ENCODE data around the gene DDX3X. TPM values are rescaled to one million over a fixed set of nuclear protein-coding genes. Genes with fewer than 3 reads are reported as not detected.
"Not testable (repeated sequence)": the region's sequence is repeated elsewhere in the genome, so short reads cannot be mapped to it uniquely, and the experiment has no call there.

The DDX3X gene
- total RNA-seq, 3 donors from 2014 or later: 208 to 256 (median 250) TPM

- ATAC-seq (no peak), DNase-seq (no peak)
- H3K4me1 ChIP-seq (ENCODE audit: low read depth): no peaks in the 10 kb centered on the region
- intact Hi-C loops (cut with DNase I, micrococcal nuclease): no loop called here
- no peaks in the 10 kb centered on the region for H3K9me3 ChIP-seq
- H3K36me3 ChIP-seq (ENCODE audit: low read depth): no peaks in the 10 kb centered on the region
- TF ChIP-seq CTCF (IDR thresholded peaks at IDR 0.05): no peak
- no peak overlapping the region for H3K4me3 ChIP-seq
These were observed 74.6 kb downstream of the DDX3X start for GRCh38 chrX:41408576-41408975.

- Histone ChIP-seq H3K4me3 (no peak overlapping the region), H3K36me3 (ENCODE audit: low read depth) (no peaks in the 10 kb centered on the region), H3K4me1 (ENCODE audit: low read depth) (no peaks in the 10 kb centered on the region), H3K9me3 (no peaks in the 10 kb centered on the region)
- intact Hi-C loops (cut with DNase I, micrococcal nuclease): no loop called here
- TF ChIP-seq CTCF (IDR thresholded peaks at IDR 0.05): no peak
- ATAC-seq: no peak
- no peak for DNase-seq
These were observed 75.0 kb downstream of the DDX3X start for GRCh38 chrX:41409006-41409405.

- H3K36me3 ChIP-seq (ENCODE audit: low read depth); H3K4me3 ChIP-seq; H3K4me1 ChIP-seq (ENCODE audit: low read depth); DNase-seq; H3K9me3 ChIP-seq; intact Hi-C loops (cut with DNase I, micrococcal nuclease); ATAC-seq: not testable (repeated sequence)
These were observed 77.3 kb downstream of the DDX3X start for GRCh38 chrX:41411222-41411621.

GRCh38 chrX:41412261-41413081 is 78.5 kb downstream of the DDX3X start:
- DNase-seq (peak; percentile 63 to 86 (median 66)), ATAC-seq (peak; percentile 99)
- TF ChIP-seq CTCF (IDR thresholded peaks at IDR 0.05): no peak
- Histone ChIP-seq H3K4me1 (ENCODE audit: low read depth) (no peaks in the 10 kb centered on the region), H3K36me3 (ENCODE audit: low read depth) (no peaks in the 10 kb centered on the region), H3K9me3 (no peaks in the 10 kb centered on the region), H3K4me3 (no peak overlapping the region)
- intact Hi-C loops (cut with DNase I, micrococcal nuclease): no loop called here

Other genes with a start within 250 kb of the DDX3X start
- gene USP9X, start 248.7 kb upstream of the DDX3X start, total RNA-seq: 10 to 100 TPM; 72.1 to 88.9 (median 86.3) TPM
- not detected for gene NYX, start 113.2 kb downstream of the DDX3X start, total RNA-seq